ENCODE data around the gene WASHC3. TPM values are rescaled to one million over a fixed set of nuclear protein-coding genes. Genes with fewer than 3 reads are reported as not detected.
A peak's percentile ranks its signal among the peaks of the same experiment; 100 is the strongest.
"Not testable (repeated sequence)": the region's sequence is repeated elsewhere in the genome, so short reads cannot be mapped to it uniquely, and the experiment has no call there.

The WASHC3 gene, protein sequence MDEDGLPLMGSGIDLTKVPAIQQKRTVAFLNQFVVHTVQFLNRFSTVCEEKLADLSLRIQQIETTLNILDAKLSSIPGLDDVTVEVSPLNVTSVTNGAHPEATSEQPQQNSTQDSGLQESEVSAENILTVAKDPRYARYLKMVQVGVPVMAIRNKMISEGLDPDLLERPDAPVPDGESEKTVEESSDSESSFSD
- 39.7 and 47.8 TPM in 2 replicates for total RNA-seq

- DNase-seq (ENCODE audit: low read depth in 2 of 2), result peak; percentile 74 to 93
These were observed at the start of gene WASHC3 for GRCh38 chr12:102061560-102062418. TSS of gene WASHC3 (minus strand) at chr12:102061991. CDS start at chr12:102061962, 29 bp downstream.

GRCh38 chr12:102110782-102111181, 49.0 kb upstream of the WASHC3 start:
- no peak for DNase-seq (ENCODE audit: low read depth in 2 of 2)

DNA sequence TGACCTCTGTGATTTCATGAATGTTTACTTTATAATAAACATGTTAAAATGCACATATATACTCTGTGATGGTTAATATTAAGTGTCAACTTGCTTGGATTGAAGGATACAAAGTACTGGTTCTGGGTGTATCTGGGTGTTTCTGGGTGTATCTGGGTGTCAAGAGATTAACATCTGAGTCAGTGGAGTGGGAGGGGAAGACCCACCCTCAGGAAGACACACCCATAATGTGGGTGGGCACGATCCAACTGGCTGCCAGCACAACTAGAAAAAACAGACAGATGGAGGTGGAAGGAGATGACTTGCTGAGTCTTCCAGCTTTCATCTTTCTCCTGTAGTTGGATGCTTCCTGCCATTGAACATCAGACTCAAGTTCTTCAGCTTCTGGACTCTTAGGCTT, 46.2 kb upstream of the WASHC3 start:
- no peak for DNase-seq (ENCODE audit: low read depth in 2 of 2)

GRCh38 chr12:102106905-102107304, 45.1 kb upstream of the WASHC3 start:
- no peak for DNase-seq (ENCODE audit: low read depth in 2 of 2)

- DNase-seq (ENCODE audit: low read depth in 2 of 2), result no peak
These were observed 35.1 kb upstream of the WASHC3 start for GRCh38 chr12:102096855-102097254.

GRCh38 chr12:102095677-102096263, 34.0 kb upstream of the WASHC3 start:
- peak; percentile 31 to 46 for DNase-seq (ENCODE audit: low read depth in 2 of 2)

DNA sequence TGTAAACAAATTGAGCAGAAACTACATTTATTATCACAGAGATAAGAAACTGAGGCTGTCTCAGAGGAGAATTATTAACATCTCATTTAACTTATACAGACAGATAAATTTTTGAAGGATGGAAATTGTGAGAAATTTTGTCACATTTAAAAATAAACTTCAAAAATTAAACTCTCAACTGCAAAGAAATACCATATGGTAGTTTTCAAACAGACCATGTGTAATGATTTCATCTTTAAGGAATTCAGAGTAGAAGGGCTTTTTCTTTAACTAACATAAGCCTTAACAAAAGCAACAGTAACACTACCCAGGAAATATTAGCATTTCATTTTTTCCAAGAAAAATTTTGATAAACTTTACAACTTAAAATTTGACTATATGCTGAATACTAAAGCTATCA, 31.5 kb upstream of the WASHC3 start:
- DNase-seq (ENCODE audit: low read depth in 2 of 2), result no peak

DNA sequence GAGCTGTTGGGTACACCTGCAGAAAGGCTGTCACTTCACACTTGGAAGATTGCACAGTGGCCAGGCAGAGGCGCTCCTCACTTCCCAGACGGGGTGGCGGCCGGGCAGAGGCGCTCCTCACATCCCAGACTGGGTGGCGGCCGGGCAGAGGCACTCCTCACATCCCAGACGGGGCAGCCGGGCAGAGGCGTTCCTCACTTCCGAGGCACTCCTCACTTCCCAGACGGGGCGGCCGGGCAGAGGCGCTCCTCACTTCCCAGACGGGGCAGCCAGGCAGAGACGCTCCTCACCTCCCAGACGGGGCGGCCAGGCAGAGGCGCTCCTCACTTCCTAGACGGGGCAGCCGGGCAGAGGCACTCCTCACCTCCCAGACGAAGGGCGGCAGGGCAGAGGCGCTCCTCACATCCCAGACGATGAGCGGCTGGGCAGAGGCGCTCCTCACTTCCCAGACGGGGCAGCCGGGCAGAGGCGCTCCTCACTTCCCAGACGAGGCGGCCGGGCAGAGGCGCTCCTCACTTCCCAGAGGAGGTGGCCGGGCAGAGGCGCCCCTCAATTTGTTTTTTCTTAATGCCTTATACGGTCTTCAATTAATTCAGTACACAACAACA, 27.5 kb upstream of the WASHC3 start:
- not testable (repeated sequence) for DNase-seq (ENCODE audit: low read depth in 2 of 2)

GRCh38 chr12:102080842-102081241, 19.1 kb upstream of the WASHC3 start:
- no peak for DNase-seq (ENCODE audit: low read depth in 2 of 2)

DNA sequence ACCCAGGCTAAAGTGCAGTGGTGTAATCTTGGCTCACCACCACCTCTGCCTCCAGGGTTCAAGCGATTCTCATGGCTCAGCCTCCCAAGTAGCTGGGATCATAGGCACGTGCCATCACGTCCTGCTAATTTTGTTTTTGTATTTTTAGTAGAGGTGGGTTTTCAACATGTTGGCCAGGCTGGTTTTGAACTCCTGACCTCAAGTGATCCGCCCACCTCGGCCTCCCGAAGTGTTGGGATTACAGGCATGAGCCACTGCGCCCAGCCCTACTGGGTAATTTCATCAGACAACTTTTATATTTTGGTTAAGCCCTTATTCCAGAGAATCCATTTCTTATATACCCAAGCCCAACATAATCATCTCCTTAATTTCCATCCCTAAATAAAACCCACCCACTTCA, 10.3 kb upstream of the WASHC3 start:
- not testable (repeated sequence) for DNase-seq (ENCODE audit: low read depth in 2 of 2)

DNA sequence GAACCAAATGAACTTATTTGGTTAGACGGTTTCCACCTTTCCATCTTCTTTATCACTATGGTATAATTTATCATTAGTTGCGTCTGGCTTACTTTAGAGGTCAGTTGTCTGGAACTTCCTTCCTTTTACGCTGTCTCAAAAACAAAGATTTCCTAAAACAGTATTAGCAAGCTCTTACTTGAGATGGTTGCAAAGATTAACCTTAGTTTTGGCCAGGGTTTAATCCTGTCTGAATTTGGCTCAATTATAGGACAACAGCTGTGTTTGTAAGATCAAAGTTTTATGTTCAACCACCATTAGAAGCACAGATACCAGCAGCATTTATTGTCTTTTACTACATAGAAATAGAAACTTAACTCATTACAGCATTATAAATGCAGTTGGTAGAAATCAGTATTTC, 7.9 kb upstream of the WASHC3 start:
- DNase-seq (ENCODE audit: low read depth in 2 of 2), result peak in 1 of 2 donors; percentile 24

DNA sequence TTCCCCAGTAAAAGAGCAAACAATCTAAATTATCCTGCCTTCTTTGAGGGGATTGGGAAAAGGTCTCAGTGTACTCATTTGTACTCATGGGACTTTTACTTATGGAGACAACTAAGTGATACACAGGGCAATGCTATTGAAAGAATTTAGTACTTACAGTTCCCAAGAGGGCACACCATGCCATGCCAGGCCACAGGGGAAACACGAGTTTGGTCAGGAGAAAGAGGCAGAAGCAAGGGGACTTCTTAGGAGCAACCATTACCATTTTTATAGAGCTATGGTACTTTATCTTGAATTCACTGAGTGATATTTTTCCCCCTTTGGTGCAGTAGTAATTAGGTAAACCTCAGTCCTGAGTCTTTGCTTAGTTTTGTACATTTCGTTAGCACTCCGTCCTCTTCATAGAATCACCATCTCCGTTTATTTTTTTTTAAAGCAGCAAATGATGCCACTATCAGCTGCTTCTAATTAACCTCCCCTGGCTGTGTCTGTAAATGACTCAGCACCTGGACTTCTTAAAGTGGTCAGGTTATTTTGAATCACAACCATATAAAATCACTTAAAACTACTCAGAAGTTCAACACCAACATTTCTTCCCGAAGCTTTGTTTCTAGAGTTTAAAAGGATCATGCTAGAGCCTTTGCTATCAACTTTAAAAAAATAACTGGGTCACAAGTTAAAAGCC, 5.9 kb upstream of the WASHC3 start:
- no peak for DNase-seq (ENCODE audit: low read depth in 2 of 2)

DNA sequence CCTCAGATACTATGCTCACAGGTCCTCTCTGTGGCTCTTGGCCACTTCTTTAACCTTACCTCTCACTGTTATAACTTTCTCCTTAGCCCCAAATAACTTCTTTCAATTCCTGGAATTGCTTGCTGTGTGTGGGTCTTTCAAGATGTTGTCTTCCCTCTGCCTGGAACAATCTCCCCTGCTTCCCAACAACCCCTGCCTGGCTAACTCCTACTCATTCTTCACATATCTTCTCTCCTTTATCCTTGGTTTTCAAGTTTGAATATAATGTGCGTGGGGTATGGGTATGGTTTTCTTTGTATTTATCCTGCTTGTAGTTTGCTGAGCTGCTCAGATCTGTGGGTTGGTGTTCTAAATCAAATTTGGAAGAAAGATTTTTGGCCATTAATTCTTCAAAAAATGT, 2.7 kb upstream of the WASHC3 start:
- no peak for DNase-seq (ENCODE audit: low read depth in 2 of 2)

DNA sequence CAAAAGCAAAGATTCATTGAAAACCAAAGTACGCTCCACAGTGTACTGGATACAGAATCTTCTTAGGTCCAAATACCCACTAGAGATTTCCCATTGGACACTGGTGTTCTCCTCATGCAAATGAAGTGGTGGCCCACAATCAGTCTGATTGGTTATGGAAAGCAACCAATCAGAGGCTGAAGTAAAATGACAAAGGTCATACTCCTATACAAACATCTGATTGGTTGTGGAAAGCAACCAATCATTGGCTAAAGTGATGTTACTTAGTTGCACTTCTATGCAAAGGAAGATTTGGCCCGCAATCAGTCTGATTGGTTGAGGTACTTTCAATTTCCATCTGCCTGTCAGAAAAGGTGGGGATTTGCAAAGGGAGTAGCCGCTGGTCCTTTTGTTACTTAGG, 1.3 kb upstream of the WASHC3 start:
- no peak for DNase-seq (ENCODE audit: low read depth in 2 of 2)

- DNase-seq (ENCODE audit: low read depth in 2 of 2), result no peak
These were observed 622 bp upstream of the WASHC3 start for GRCh38 chr12:102062419-102062806.

DNA sequence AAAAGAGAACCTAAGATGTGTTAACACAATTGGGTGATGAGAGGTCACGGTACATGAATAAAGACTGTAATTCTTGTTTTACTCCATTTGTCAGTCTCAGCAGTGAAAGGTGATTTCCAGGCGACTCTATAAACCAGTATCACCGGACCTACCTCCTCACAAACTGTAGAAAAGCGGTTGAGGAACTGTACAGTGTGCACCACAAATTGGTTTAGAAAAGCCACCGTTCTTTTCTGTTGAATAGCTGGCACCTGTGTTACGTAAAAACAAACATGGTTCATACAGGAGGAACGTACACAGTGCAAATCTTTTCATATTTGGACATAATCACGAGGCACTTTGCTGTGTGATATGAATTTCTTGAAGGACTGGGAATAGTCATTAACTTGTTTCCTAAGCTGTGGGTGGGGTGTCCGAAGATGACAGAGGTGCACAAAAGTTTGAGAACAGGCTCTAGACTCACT, 663 bp downstream of the WASHC3 start:
- DNase-seq (ENCODE audit: low read depth in 2 of 2), result no peak

DNA sequence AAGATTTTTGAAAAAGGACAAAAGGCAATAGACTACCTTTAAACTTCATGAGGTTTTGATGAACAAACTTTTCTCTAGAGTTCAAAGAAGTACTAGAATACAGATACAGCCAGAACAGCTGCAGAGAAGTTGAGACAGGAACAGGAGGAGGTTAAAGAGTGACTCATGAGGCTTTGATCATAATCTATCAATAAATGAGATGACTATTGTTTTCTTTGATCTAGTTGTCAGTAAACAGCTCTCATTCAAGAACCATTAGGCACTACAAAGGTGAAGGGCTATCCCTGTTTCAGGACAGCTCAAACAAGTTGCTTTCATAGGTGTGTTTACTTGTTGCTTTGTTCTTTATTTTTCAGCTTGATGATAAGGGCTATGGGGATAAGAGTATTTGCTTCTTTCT, 2.4 kb downstream of the WASHC3 start:
- no peak for DNase-seq (ENCODE audit: low read depth in 2 of 2)

DNA sequence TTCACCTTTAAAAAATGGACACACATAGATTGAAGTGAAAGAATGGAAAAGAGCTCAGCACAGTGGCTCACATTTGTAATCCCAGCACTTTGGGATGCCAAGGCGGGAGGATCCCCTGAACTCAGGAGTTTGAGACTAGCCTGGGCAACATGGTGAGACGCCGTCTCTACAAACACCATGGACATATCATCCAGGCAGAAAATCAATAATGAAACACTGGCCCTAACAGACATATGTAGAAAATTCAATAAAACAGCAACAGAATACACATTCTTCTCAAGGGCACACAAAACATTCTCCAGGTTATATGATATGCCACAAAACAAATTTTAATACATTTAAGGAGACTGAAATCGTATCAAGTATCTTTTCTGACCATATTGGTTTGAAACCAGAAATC, 7.4 kb downstream of the WASHC3 start:
- no peak for DNase-seq (ENCODE audit: low read depth in 2 of 2)

DNA sequence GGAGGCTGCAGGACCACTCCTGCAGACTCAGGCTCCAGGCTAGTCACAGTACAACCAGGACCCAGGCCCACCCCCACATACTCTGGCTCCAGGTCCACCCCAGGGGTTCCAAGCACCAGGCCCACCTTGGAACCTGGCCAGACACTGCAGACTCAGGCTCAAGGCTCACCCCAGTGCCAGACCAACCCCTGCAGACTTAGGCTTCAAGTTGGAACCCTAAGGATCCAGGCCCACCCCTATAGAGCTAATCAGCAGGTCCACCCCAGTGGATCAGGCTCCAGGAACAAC, 8.8 kb downstream of the WASHC3 start:
- no peak for DNase-seq (ENCODE audit: low read depth in 2 of 2)

DNA sequence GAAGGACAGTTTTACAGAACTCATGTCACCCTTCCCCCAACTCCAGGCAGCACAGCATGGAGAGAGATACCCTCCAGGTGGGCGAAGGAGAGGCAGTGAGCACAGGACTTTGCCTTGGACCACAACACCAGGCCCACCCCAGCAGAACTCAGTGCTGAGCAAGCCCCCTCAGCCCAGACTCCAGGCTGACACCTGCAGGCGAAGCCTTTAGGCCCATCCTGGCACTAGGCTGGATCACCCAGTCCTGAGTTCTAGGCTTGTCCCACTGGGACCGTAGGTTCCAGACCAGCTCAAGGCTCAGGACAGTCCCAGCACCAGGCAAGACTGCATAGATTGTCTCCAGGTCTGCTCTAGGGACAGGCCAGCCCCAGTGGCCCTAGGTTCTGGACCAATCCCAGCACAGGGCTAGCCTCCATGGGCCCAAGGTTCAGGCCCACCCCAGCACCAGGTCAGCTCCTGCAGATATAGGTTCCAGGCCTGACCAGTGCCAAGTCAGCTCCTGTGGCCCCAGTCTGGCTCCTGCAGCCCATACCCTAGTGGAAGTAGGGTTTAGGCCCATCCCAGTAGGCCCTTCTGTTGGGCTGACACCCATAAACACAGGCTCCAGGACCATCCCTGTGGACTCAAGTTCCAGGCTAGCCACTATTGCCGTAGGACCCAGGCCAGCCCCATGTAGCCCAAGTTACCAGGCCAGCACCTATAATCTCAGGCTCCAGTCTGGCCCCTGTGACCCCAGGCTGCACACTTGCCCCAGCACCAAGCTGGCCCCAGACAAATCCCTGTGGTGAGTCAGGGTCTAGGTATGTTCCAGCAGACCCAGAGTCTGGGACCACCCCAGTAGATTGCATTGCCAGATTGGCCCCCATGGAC, 9.4 kb downstream of the WASHC3 start:
- no peak for DNase-seq (ENCODE audit: low read depth in 2 of 2)

DNA sequence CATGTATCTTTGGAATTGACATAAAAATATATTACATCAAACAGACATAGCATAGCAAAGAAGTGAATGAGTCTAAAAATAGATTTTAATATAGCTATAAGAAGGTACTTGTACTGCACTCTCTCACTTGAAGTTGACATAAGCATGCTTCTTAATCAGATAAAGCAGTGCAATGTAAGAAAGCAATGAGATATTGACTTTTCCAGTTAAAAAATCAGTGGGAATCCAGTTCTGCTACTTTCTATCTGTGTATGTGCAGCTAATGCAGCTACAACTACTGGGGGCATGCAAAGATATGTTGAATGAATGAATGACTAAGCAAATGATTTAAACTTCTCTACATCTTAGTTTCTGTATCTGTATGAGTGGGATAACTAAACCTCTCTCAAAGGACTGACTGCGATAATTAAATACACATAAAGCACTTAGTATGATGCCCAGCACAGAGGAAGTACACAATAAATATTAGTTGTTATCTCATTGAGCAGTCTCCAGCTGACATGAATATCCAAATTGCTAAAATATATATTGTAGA, 10.3 kb downstream of the WASHC3 start:
- DNase-seq (ENCODE audit: low read depth in 2 of 2), result no peak

All from dermis microvascular lymphatic vessel endothelial cell (primary cell).